ENCODE measurements around the gene KATNAL2.
A peak's percentile ranks its signal among the peaks of the same experiment; 100 is the strongest.

The KATNAL2 gene

DNA sequence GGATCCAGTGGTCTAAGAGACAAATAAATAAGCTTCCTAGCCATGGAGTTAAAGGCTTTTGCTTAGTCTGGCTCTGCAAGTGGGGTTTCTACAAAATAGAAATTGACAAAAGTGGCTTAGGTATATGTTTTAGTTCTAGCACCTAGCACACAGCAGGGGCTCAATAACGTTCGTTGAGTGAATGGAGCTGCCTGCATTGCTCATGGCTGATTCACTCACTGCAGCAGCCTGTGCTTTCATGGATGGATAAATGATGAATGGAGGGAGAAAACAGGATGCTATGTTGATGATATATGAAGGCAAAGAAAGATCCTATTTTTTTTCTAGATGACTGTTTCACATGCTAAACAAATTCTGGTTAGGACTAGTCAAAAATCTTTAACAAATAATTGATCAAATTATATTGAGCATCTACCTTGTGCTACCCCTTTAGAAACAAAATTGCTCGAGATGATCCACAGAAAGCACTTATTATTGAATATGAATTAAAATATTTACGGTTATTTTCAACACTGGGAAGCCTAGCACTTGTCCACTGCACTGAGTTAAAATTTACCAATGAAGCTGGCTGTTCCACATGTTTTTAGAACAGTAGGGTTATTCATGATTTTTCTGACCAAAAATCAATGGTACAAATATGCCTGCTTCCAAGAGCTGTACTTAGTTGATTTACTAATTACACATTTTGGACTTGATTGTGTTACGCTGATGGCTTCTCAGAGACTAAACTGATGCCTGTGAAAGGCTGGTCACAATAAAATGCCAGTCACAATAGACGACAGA, 193.3 kb downstream of the KATNAL2 start:
- TF ChIP-seq POLR2A (IDR thresholded peaks at IDR 0.05; ENCODE audit: low read depth, low read length) (no peak), TAF1 (IDR thresholded peaks at IDR 0.05; ENCODE audit: low read depth, low read length) (no peak), PAX5 (IDR thresholded peaks at IDR 0.05; ENCODE audit: insufficient read depth, low read length, severe bottlenecking) (no peak), POLR2AphosphoS5 (IDR thresholded peaks at IDR 0.05; ENCODE audit: low read depth, low read length) (no peak), SPI1 (IDR thresholded peaks at IDR 0.05; ENCODE audit: low read depth, low read length) (no peak), POU2F2 (IDR thresholded peaks at IDR 0.05; ENCODE audit: low read depth, low read length) (no peak)
- DNase-seq (ENCODE audit: insufficient read length, low spot score), result no peak
- no peak for FAIRE-seq

DNA sequence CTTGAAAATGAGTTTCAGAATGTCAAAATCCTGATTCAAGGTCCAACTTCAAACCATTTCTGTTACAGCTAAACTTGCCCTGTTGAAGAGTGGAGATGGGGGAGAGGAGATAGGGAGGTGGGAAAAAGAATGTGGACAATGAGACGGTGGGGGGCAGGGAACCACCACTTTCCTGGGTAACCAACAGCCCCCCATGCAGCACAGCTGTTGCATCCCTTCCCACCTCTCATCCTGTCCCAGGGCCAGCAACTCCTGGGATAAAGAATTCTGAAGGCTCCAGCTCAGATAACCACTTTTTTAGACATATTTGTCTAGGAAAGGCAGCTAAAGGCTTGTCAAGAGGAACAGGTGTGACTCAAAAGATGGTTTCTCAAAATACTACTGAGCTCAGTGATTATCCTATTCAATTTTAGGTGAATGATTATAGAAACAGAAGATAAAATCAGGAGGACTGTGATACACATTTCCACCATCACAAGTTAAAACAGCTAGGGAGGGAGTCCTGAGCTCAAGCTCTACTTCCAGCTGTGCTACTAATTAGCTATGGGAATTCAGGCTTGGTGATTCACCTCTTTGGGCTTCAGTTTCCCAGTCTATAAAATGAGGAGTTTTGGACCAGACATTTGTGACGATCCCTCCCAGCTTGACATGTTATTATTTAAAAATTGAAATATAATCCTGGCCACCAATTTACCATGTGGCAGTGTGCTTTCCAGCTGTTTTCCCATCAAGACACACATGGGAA, 196.6 kb downstream of the KATNAL2 start:
- DNase-seq (ENCODE audit: insufficient read length, low spot score) (no peak), FAIRE-seq (no peak)
- TF ChIP-seq POLR2A (IDR thresholded peaks at IDR 0.05; ENCODE audit: low read depth, low read length), result no peak
- TF ChIP-seq POLR2AphosphoS5 (IDR thresholded peaks at IDR 0.05; ENCODE audit: low read depth, low read length), result no peak
- TF ChIP-seq POU2F2 (IDR thresholded peaks at IDR 0.05; ENCODE audit: low read depth, low read length), result no peak
- TF ChIP-seq SPI1 (IDR thresholded peaks at IDR 0.05; ENCODE audit: low read depth, low read length), result no peak
- TF ChIP-seq TAF1 (IDR thresholded peaks at IDR 0.05; ENCODE audit: low read depth, low read length), result no peak
- TF ChIP-seq PAX5 (IDR thresholded peaks at IDR 0.05; ENCODE audit: insufficient read depth, low read length, severe bottlenecking), result no peak

DNA sequence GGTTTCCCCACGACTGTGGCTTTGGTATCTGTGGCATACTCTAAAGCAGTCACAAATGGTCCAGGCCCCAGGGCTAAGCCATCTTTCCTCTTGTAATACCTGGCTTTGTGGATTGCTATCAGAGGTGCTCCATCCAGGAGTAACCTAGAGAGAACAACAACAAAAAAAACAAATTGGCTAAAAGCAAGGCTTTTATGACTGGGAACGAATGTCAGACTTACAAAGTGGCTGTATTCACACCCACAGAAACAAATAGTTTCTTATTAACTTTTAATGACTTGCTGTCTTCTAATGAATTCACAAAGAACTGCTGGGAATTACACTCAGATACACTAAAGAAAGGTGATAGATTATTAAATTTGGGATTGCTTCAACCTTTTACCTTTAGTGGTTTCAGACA, 197.8 kb downstream of the KATNAL2 start:
- no peak for DNase-seq (ENCODE audit: insufficient read length, low spot score)
- TF ChIP-seq TAF1 (IDR thresholded peaks at IDR 0.05; ENCODE audit: low read depth, low read length), result no peak
- no peak for TF ChIP-seq SPI1 (IDR thresholded peaks at IDR 0.05; ENCODE audit: low read depth, low read length)
- no peak for TF ChIP-seq POU2F2 (IDR thresholded peaks at IDR 0.05; ENCODE audit: low read depth, low read length)
- TF ChIP-seq PAX5 (IDR thresholded peaks at IDR 0.05; ENCODE audit: insufficient read depth, low read length, severe bottlenecking), result no peak
- no peak for TF ChIP-seq POLR2AphosphoS5 (IDR thresholded peaks at IDR 0.05; ENCODE audit: low read depth, low read length)
- no peak for TF ChIP-seq POLR2A (IDR thresholded peaks at IDR 0.05; ENCODE audit: low read depth, low read length)
- no peak for FAIRE-seq

DNA sequence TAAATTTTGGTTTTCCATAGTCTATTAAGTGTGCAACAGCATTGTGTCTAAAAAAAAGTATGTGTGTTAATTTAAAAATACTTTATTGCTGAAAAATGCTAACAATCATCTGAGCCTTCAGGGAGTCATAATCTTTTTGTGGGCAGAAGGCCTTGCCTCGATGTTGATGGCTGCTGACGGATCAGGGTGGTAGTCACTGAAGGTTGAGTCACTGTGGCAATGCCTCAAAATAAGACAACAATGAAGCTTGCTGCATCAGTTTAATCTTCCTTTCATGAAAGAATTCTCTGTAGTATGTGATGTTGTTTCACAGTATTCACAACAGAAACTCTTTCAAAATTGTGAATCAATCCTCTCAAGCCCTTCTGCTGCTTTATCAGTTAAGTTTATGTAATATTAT, 201.6 kb downstream of the KATNAL2 start:
- DNase-seq (ENCODE audit: insufficient read length, low spot score), result no peak
- TF ChIP-seq POLR2AphosphoS5 (IDR thresholded peaks at IDR 0.05; ENCODE audit: low read depth, low read length) (no peak), POU2F2 (IDR thresholded peaks at IDR 0.05; ENCODE audit: low read depth, low read length) (no peak), TAF1 (IDR thresholded peaks at IDR 0.05; ENCODE audit: low read depth, low read length) (no peak), PAX5 (IDR thresholded peaks at IDR 0.05; ENCODE audit: insufficient read depth, low read length, severe bottlenecking) (no peak), POLR2A (IDR thresholded peaks at IDR 0.05; ENCODE audit: low read depth, low read length) (no peak), SPI1 (IDR thresholded peaks at IDR 0.05; ENCODE audit: low read depth, low read length) (no peak)
- FAIRE-seq, result no peak

DNA sequence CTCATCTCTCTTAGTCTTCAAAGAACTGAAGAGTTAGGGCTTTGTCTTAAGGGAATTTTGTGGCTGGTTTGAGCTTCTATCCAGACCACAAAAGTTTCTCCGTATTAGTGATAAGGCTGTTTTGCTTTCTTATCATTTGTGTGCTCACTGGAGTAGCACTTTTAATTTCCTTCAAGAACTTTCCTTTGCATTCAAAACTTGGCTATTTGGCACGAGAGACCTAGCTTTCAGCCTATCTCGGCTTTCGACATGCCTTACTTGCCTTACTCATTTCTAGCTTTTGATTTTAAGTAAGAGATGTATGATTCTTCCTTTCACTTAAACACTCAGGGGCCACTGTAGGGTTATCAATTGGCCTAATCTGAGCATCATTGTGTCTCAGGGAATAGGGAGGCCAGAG, 203.0 kb downstream of the KATNAL2 start:
- DNase-seq (ENCODE audit: insufficient read length, low spot score), result no peak
- no peak for TF ChIP-seq POLR2AphosphoS5 (IDR thresholded peaks at IDR 0.05; ENCODE audit: low read depth, low read length)
- TF ChIP-seq PAX5 (IDR thresholded peaks at IDR 0.05; ENCODE audit: insufficient read depth, low read length, severe bottlenecking), result peak; percentile 53
- FAIRE-seq, result peak; percentile 88

DNA sequence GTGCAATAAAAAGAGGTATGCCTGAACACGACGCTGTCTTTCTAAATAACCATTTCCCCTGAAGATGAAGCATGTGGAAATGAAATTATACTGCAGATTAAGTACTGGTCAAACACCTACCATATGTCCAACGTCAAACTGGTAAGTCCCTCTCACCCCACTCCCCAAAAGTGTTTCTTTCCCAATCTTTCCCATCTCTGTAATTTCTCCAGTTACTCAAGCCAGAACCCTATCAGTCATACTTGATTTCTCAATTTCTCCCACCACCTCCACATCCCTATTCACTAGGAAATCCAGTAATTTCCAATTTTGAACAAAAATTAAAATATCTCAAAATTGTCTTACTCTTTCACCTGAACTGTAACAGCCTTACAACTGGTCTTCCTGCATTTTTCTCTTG, 203.7 kb downstream of the KATNAL2 start:
- DNase-seq (ENCODE audit: insufficient read length, low spot score) (no peak), FAIRE-seq (no peak)
- TF ChIP-seq TAF1 (IDR thresholded peaks at IDR 0.05; ENCODE audit: low read depth, low read length), result no peak
- TF ChIP-seq POLR2AphosphoS5 (IDR thresholded peaks at IDR 0.05; ENCODE audit: low read depth, low read length), result no peak
- TF ChIP-seq POLR2A (IDR thresholded peaks at IDR 0.05; ENCODE audit: low read depth, low read length), result no peak
- no peak for TF ChIP-seq SPI1 (IDR thresholded peaks at IDR 0.05; ENCODE audit: low read depth, low read length)
- TF ChIP-seq PAX5 (IDR thresholded peaks at IDR 0.05; ENCODE audit: insufficient read depth, low read length, severe bottlenecking), result no peak
- TF ChIP-seq POU2F2 (IDR thresholded peaks at IDR 0.05; ENCODE audit: low read depth, low read length), result no peak

DNA sequence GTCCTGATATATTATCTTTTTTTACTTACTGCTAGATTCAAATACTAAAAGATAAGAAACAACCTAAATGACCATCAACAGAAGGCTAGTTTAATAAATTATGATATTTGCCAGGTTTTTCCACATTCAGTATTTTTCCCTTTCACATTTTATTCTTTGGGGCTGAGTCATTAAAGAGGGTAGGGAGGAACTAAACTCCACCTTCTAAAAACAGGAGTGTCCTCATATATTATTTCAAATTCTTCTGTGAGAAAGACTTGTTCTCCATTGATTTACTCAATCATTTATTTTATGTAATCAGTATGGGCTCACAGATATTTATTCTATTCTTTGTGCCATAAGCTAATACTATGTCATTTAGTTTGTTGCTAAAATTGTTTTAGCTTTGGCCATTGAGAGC, 223.9 kb downstream of the KATNAL2 start:
- FAIRE-seq (no peak), DNase-seq (ENCODE audit: insufficient read length, low spot score) (no peak)
- TF ChIP-seq SPI1 (IDR thresholded peaks at IDR 0.05; ENCODE audit: low read depth, low read length), result no peak
- no peak for TF ChIP-seq POLR2AphosphoS5 (IDR thresholded peaks at IDR 0.05; ENCODE audit: low read depth, low read length)
- no peak for TF ChIP-seq POLR2A (IDR thresholded peaks at IDR 0.05; ENCODE audit: low read depth, low read length)
- no peak for TF ChIP-seq POU2F2 (IDR thresholded peaks at IDR 0.05; ENCODE audit: low read depth, low read length)
- no peak for TF ChIP-seq PAX5 (IDR thresholded peaks at IDR 0.05; ENCODE audit: insufficient read depth, low read length, severe bottlenecking)
- no peak for TF ChIP-seq TAF1 (IDR thresholded peaks at IDR 0.05; ENCODE audit: low read depth, low read length)

DNA sequence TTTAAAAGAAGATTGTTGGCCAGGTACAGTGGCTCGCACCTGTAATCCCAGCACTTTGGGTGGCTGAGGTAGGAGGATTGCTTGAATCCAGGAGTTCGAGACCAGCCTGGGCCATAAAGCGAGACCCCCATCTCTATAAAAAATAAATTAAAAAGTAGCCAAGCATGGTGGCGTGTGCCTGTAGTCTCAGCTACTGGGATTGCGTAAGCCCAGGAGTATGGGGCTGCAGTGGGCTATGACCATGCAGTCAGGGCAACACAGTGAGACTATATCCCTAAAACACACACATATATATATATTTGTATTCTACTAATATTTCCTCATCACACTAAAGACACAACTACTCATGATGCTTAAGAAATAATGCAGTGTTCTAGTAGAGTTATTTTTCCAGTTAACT, 225.8 kb downstream of the KATNAL2 start:
- no peak for FAIRE-seq
- TF ChIP-seq SPI1 (IDR thresholded peaks at IDR 0.05; ENCODE audit: low read depth, low read length) (no peak), PAX5 (IDR thresholded peaks at IDR 0.05; ENCODE audit: insufficient read depth, low read length, severe bottlenecking) (no peak), TAF1 (IDR thresholded peaks at IDR 0.05; ENCODE audit: low read depth, low read length) (no peak), POLR2A (IDR thresholded peaks at IDR 0.05; ENCODE audit: low read depth, low read length) (no peak), POLR2AphosphoS5 (IDR thresholded peaks at IDR 0.05; ENCODE audit: low read depth, low read length) (no peak), POU2F2 (IDR thresholded peaks at IDR 0.05; ENCODE audit: low read depth, low read length) (no peak)
- DNase-seq (ENCODE audit: insufficient read length, low spot score), result no peak

DNA sequence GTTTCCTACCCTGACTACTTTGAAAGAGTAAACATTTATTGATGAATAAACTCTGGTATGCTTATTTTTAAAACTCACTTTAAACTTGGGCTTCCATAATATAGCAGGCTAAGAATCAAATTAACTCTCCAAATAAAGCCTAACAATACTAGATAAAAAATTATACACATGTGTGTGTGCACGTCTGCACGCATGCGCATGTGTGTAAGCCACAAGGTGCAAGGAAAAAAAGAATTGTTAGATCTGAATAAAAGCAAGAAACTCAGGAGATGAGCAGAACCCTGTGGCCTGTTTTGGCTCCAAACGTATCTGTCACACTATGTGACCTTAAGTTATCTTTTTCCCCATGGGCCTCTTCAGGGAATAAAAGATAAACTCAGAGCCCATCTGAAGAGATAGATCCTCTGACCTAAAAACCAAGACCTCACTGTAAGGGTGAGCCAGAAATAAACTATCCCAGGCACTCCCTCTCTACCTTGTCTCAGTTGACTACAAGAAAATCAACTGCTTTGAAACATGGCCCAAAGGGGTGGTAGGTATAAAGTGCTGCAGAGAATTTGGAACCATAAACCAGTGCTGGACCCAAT, 226.6 kb downstream of the KATNAL2 start:
- DNase-seq (ENCODE audit: insufficient read length, low spot score), result no peak
- TF ChIP-seq PAX5 (IDR thresholded peaks at IDR 0.05; ENCODE audit: insufficient read depth, low read length, severe bottlenecking), result no peak
- TF ChIP-seq TAF1 (IDR thresholded peaks at IDR 0.05; ENCODE audit: low read depth, low read length), result no peak
- TF ChIP-seq POLR2AphosphoS5 (IDR thresholded peaks at IDR 0.05; ENCODE audit: low read depth, low read length), result no peak
- no peak for TF ChIP-seq POLR2A (IDR thresholded peaks at IDR 0.05; ENCODE audit: low read depth, low read length)
- TF ChIP-seq SPI1 (IDR thresholded peaks at IDR 0.05; ENCODE audit: low read depth, low read length), result no peak
- no peak for TF ChIP-seq POU2F2 (IDR thresholded peaks at IDR 0.05; ENCODE audit: low read depth, low read length)
- FAIRE-seq, result no peak
